GM21360 (cell line): ENCODE measurements around the gene LRP10.
A peak's percentile ranks its signal among the peaks of the same experiment; 100 is the strongest.

Experiments
- ATAC-seq: cut with Tn5 transposase; IDR thresholded peaks from one replicate; pipeline ENCODE4 v1.9.1; 2021; ENCODE audit warnings: mild to moderate bottlenecking, moderate library complexity; ENCODE audit not compliant: unreplicated experiment

Gene LRP10

GRCh38 chr14:22915886-22916521 lies 44.5 kb downstream of the LRP10 start:
- ATAC-seq, result no peak

- ATAC-seq, result peak; percentile 88
These were observed 47.5 kb downstream of the LRP10 start, which contains the start of gene RBM23 for GRCh38 chr14:22918804-22919600. Gene RBM23, minus strand, starts transcription at chr14:22919149.

DNA sequence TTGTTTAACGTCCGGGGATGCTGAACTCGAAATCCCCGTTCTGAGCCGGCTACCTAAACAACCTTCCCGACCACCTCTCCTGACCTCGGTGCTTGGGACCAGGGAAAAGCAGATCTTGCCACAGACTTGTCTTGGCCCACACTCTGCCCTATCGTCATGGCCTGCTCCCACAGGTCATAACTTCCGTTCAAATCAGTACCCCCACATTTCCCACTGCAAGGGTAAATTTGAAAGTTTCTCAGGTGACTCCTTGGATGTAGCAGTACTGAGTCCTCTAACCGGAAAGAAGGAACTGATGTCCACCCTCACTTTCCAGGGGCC lies 48.0 kb downstream of the LRP10 start:
- no peak for ATAC-seq

DNA sequence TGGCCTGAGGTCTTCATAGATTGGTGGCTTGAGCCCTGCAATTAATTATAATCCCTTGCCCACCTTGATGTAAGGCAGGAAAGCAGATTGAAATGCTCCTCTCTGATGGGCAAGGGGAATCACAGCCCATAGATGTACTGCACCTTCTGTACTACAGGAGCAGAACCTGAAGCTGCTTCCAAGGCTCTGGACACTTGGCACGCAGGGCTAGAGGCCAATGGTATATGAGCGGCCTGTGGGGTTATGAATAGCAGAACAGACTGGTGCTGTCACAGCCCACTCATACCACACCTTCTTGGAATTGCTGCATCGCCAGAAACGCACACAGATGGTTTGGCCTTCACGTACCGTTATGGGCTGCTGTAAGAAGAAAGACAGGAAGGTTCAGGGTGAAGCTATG lies 49.2 kb downstream of the LRP10 start:
- ATAC-seq, result no peak

GRCh38 chr14:22922294-22922693 lies 50.8 kb downstream of the LRP10 start:
- no peak for ATAC-seq

DNA sequence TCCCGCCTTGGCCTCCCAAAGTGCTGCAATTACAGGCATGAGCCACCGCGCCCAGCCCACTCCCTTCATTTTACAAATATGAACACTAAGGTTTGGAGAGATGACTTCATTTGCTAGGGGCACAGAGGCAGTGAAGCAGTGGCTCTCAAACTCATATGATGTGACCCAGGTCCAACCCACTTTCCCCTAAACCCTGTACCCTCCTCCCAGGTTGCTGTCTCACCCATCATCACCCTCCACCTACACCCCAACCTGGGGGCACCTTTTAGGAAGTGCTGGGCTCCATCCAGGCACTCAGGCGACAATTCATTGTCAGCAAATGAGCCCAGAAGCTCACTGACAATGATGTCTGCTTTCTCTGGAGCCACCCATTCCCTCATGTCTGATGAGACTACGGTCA lies 52.2 kb downstream of the LRP10 start:
- ATAC-seq, result no peak

- no peak for ATAC-seq
These were observed 54.0 kb downstream of the LRP10 start for GRCh38 chr14:22925513-22925912.

DNA sequence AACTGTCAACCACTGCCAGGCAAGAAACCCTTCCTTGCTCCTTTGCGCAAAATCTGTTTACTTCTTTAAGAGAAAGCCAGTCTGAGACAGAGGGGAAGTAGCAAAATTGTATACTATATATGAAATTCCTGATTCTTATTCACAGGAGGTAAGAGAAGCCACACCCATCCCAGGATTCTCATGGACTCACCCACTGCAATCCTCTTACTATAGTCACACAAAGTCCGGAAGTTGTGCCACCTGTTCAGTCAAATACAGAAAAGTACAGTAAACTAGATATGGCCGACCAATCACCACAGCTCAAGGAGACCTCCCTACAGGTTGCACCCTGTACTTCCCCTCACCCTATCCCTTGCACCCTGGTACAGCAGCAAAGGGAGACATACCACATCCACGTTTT lies 54.8 kb downstream of the LRP10 start:
- ATAC-seq, result no peak

DNA sequence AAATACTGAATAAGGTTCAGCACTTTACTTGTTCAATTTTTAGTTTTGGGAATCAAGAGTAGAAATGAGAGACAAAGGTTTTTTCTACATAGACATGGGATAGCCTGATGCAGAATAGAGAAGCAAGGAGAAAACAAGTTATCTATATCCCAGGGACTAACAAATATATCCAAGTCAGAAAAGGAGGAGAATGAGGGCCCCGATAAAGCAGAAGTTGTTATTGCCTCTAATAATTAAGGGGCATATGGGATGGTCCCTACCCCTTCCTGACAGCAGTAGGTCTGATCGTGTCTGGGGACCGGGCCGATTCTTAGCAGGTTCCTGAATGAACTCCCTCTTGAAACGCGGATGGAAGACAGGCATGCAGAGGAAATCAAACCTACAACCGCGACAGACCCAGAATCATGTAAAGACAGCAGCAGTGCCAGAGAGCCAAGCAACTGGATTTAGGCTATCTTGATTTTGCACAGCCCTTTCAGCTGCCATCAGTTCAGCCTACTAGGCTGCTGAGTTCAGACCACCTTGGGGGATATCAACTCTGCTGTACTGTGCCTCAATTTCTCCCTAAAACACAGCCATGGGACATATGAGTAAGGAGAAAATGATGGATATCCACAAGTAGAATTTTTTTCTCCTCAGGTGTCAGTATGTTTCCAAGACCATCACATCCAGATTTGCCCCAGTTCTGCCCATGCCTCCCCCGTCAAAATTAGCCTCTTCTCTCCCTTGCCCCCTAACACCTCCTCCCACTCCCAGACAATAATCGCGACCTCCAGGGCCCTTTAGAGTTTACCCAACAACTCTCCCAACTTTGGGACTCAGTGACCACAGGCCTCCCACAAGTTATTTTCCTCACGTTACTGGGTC lies 56.9 kb downstream of the LRP10 start:
- ATAC-seq, result no peak

- peak; percentile 82 for ATAC-seq
These were observed 57.8 kb downstream of the LRP10 start, which contains the start of gene PRMT5 for GRCh38 chr14:22929104-22929960. Gene PRMT5, minus strand, starts transcription at chr14:22929376. Its CDS starts 15 bp downstream, at chr14:22929361.

GRCh38 chr14:22929961-22930364 lies 58.4 kb downstream of the LRP10 start:
- ATAC-seq, result no peak
